KMS-11 (cell line): ENCODE results near the gene SPATA6L.

Experiments used
- H2AFZ ChIP-seq: fragments of 200-600 bp; sonication (generic); 2 replicates; pipeline ENCODE4 v1.6.1; 2016; ENCODE audit warnings: antibody characterized with exemption, mixed run types, low read depth
- H3K27ac ChIP-seq: fragments of 200-600 bp; sonication (generic); 2 replicates; pipeline ENCODE4 v1.6.1; 2016; ENCODE audit warnings: mild to moderate bottlenecking, mixed run types
- H3K27me3 ChIP-seq: fragments of 200-600 bp; sonication (generic); 2 replicates; pipeline ENCODE4 v1.6.1; 2017; ENCODE audit warnings: mild to moderate bottlenecking, low read depth, mixed run types, moderate library complexity; ENCODE audit not compliant: insufficient read depth
- H3K36me3 ChIP-seq: fragments of 200-600 bp; sonication (generic); 2 replicates; pipeline ENCODE4 v1.6.1; 2017; ENCODE audit warnings: mild to moderate bottlenecking, mixed run types; ENCODE audit not compliant: insufficient read depth
- H3K4me1 ChIP-seq: fragments of 200-600 bp; sonication (generic); 2 replicates; pipeline ENCODE4 v1.6.1; 2016; ENCODE audit warnings: mild to moderate bottlenecking, low read depth, mixed run types; ENCODE audit not compliant: poor library complexity, severe bottlenecking
- H3K4me2 ChIP-seq: fragments of 200-600 bp; sonication (generic); 2 replicates; pipeline ENCODE4 v1.7.0; 2016; ENCODE audit warnings: mild to moderate bottlenecking, mixed run types
- H3K4me3 ChIP-seq: fragments of 200-600 bp; sonication (generic); IDR thresholded peaks from 2 replicates; pipeline ENCODE4 v1.6.1; 2017; ENCODE audit warnings: low read depth, low read length, mixed read lengths; ENCODE audit not compliant: insufficient read depth
- H3K79me2 ChIP-seq: fragments of 200-600 bp; sonication (generic); 2 replicates; pipeline ENCODE4 v1.6.1; 2016; ENCODE audit warnings: low read depth, mixed run types; ENCODE audit not compliant: insufficient read depth
- H3K9ac ChIP-seq: fragments of 200-600 bp; sonication (generic); 2 replicates; pipeline ENCODE4 v1.6.1; 2016; ENCODE audit warnings: mild to moderate bottlenecking, mixed run types
- H4K20me1 ChIP-seq: fragments of 200-600 bp; sonication (generic); 2 replicates; pipeline ENCODE4 v1.6.1; 2016; ENCODE audit warnings: mild to moderate bottlenecking, mixed run types; ENCODE audit not compliant: insufficient read depth
- TF ChIP-seq, protein P1 (sequence below): fragments of 200-600 bp; sonication (generic); conservative IDR thresholded peaks from 2 replicates; pipeline ENCODE4 v1.6.1; 2017; ENCODE audit warnings: low read depth, mild to moderate bottlenecking, antibody characterized with exemption, low read length, moderate library complexity, mixed read lengths

The SPATA6L gene

DNA sequence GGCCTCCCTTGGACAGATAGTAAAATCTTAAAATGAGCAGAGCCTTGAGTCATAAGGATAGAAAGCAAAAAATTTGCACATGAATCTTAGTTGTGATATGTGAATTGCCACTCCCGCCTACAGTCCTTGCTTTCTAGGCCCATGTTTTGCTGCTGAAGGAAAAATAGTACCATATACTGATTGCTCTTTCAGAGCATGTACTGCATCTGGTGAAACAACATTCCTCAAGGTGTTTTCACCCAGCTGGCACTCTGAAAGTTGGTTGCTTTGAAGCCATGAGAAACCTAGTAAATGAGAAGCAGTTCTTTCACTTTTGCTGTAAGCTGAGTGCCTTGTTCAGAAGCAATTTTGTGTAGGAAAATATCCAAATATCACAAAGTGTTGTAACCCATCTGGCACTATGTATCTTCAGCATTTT, 23.4 kb upstream of the SPATA6L start:
- Histone ChIP-seq H3K4me2 (peak overlapping the region; percentile 46), H3K27me3 (no peaks in the 10 kb centered on the region), H3K27ac (peak overlapping the region; percentile 53), H3K79me2 (peaks cover 24% of the 10 kb centered on the region; the same call in 1 of the 2 replicates), H4K20me1 (no peaks in the 10 kb centered on the region), H3K4me1 (peaks cover 36% of the 10 kb centered on the region), H3K4me3 (no peak overlapping the region), H3K36me3 (0 out of 2 replicates have a peak, but pooled peaks cover 4% of the 10 kb centered on the region), H3K9ac (no peak overlapping the region), H2AFZ (no peak overlapping the region)
- TF ChIP-seq, protein P1, sequence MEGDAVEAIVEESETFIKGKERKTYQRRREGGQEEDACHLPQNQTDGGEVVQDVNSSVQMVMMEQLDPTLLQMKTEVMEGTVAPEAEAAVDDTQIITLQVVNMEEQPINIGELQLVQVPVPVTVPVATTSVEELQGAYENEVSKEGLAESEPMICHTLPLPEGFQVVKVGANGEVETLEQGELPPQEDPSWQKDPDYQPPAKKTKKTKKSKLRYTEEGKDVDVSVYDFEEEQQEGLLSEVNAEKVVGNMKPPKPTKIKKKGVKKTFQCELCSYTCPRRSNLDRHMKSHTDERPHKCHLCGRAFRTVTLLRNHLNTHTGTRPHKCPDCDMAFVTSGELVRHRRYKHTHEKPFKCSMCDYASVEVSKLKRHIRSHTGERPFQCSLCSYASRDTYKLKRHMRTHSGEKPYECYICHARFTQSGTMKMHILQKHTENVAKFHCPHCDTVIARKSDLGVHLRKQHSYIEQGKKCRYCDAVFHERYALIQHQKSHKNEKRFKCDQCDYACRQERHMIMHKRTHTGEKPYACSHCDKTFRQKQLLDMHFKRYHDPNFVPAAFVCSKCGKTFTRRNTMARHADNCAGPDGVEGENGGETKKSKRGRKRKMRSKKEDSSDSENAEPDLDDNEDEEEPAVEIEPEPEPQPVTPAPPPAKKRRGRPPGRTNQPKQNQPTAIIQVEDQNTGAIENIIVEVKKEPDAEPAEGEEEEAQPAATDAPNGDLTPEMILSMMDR: no peak

DNA sequence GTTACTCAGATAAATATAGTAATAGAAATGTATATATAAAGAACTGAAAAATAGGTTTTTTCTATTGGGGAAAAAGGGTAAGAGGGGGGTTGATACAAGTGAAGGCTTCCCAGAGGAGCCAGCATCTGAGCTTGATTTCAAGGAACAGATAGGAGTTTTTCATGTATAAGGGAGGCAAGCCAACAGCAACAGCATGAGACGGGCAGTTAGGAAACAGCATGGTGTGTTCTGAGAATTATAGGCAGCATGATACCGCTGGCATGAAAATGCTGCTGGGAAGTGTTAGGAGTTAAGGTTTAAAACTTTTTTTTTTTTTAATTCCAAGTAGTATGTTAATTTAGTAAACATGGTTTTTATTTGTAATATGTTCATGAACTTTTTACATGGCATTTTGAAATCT, 22.7 kb upstream of the SPATA6L start:
- Histone ChIP-seq H3K79me2 (peaks cover 22% of the 10 kb centered on the region; the same call in 1 of the 2 replicates), H3K9ac (no peak overlapping the region), H3K36me3 (0 out of 2 replicates have a peak, but pooled peaks cover 4% of the 10 kb centered on the region), H3K4me3 (no peak overlapping the region), H3K27me3 (no peaks in the 10 kb centered on the region), H4K20me1 (no peaks in the 10 kb centered on the region), H3K4me1 (peaks cover 36% of the 10 kb centered on the region), H3K4me2 (peak overlapping the region; percentile 46), H2AFZ (no peak overlapping the region), H3K27ac (peak overlapping the region; percentile 53; the same call in 1 of the 2 replicates)
- TF ChIP-seq, protein P1: no peak

DNA sequence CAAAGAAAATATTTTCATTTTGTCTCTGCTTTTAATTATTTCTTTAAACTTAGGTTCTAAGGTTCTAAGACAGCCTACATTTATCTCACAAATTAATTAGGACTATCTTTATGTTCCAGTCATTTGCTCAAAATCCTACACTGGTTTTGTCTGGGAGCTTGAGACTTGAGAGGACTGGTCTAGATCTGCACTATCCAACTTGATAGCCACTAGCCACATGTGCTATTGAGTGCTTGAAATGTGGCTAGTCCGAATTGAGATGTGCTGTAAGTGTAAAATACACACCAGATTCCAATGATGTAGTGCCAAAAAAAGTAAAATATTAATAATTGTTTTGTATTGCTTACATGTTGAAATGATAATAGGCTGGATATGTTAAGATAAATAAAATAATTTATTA, 20.3 kb upstream of the SPATA6L start:
- Histone ChIP-seq H3K79me2 (peaks cover 36% of the 10 kb centered on the region), H4K20me1 (no peaks in the 10 kb centered on the region), H3K4me3 (no peak overlapping the region), H3K27me3 (no peaks in the 10 kb centered on the region), H3K9ac (no peak overlapping the region), H2AFZ (no peak overlapping the region), H3K27ac (no peak overlapping the region), H3K36me3 (0 out of 2 replicates have a peak, but pooled peaks cover 4% of the 10 kb centered on the region), H3K4me2 (no peak overlapping the region), H3K4me1 (peaks cover 36% of the 10 kb centered on the region)
- TF ChIP-seq, protein P1: no peak

DNA sequence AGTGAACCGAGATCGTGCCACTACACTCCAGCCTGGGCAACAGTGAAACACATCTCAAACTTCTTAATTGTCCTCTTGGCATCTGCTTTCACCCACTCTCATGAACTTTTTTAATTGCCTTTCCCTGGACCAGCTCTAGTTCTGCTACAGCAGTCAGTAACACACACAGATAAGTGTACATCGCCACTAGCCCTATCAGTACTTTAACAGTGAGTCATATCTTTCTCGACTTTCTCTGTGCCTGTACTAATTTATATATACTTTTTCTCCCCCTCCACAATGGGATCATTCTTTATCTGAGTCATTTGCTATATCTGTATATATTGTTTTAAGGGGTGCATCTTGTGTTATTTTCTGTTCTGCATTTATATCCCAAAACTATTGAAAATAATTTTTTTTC, 19.8 kb upstream of the SPATA6L start:
- H3K27ac ChIP-seq: no peak overlapping the region
- TF ChIP-seq, protein P1: no peak
- H4K20me1 ChIP-seq: no peaks in the 10 kb centered on the region
- no peak overlapping the region for H2AFZ ChIP-seq
- peaks cover 39% of the 10 kb centered on the region for H3K4me1 ChIP-seq
- no peaks in the 10 kb centered on the region for H3K27me3 ChIP-seq
- H3K9ac ChIP-seq: no peak overlapping the region
- H3K4me3 ChIP-seq: no peak overlapping the region
- 0 out of 2 replicates have a peak, but pooled peaks cover 4% of the 10 kb centered on the region for H3K36me3 ChIP-seq
- no peak overlapping the region for H3K4me2 ChIP-seq
- peaks cover 37% of the 10 kb centered on the region for H3K79me2 ChIP-seq
